Parathyroid adenoma (tissue), 2 donors: ENCODE measurements around the gene ANXA4.
A peak's percentile ranks its signal among the peaks of the same experiment; 100 is the strongest.
"Not testable (repeated sequence)": the region's sequence is repeated elsewhere in the genome, so short reads cannot be mapped to it uniquely, and the experiment has no call there.

ENCODE experiments used
- H2AFZ ChIP-seq: fragments of 300-600 bp; sonication (generic); one replicate; pipeline ENCODE4 v1.7.0; 2017; ENCODE audit warnings: antibody characterized with exemption, mild to moderate bottlenecking
- H3K27ac ChIP-seq: fragments of 300-600 bp; sonication (generic); one replicate; pipeline ENCODE4 v1.7.0; 2017
- H3K27me3 ChIP-seq: fragments of 300-600 bp; sonication (generic); one replicate; pipeline ENCODE4 v1.7.0; 2017; ENCODE audit warnings: low read length; ENCODE audit not compliant: control insufficient read depth, insufficient read depth
- H3K36me3 ChIP-seq: fragments of 300-600 bp; sonication (generic); one replicate; pipeline ENCODE4 v1.7.0; 2017; ENCODE audit warnings: low read length; ENCODE audit not compliant: control insufficient read depth, insufficient read depth
- H3K4me1 ChIP-seq: fragments of 300-600 bp; sonication (generic); one replicate; pipeline ENCODE4 v1.7.0; 2017; ENCODE audit warnings: control low read depth
- H3K4me2 ChIP-seq: fragments of 300-600 bp; sonication (generic); one replicate; pipeline ENCODE4 v1.7.0; 2017; ENCODE audit warnings: low read length
- H3K4me3 ChIP-seq: fragments of 300-600 bp; sonication (generic); one replicate; pipeline ENCODE4 v1.7.0; 2017; ENCODE audit warnings: low read depth, low read length
- H3K79me2 ChIP-seq: fragments of 300-600 bp; sonication (generic); one replicate; pipeline ENCODE4 v1.7.0; 2017; ENCODE audit warnings: control low read depth
- H3K9ac ChIP-seq: fragments of 300-600 bp; sonication (generic); one replicate; pipeline ENCODE4 v1.7.0; 2017; ENCODE audit warnings: mild to moderate bottlenecking
- H3K9me3 ChIP-seq: fragments of 300-600 bp; sonication (generic); one replicate; pipeline ENCODE4 v1.7.0; 2017; ENCODE audit warnings: low read length; ENCODE audit not compliant: control insufficient read depth
- CTCF ChIP-seq: fragments of 300-600 bp; sonication (generic); IDR thresholded peaks from one replicate; pipeline ENCODE4 v1.7.0; 2017; ENCODE audit warnings: antibody characterized with exemption, mild to moderate bottlenecking
- donor health status: primary hyperparathyroidism.

ANXA4 gene

GRCh38 chr2:69762025-69762424 lies 20.1 kb downstream of the ANXA4 start:
- Histone ChIP-seq H3K36me3 (no peaks in the 10 kb centered on the region), H3K4me1 (peaks cover 13% of the 10 kb centered on the region), H3K9me3 (no peaks in the 10 kb centered on the region), H2AFZ (no peak overlapping the region), H3K4me3 (no peak overlapping the region), H3K27me3 (no peaks in the 10 kb centered on the region), H3K79me2 (no peaks in the 10 kb centered on the region), H3K9ac (no peak overlapping the region), H3K4me2 (no peak overlapping the region), H3K27ac (no peak overlapping the region)
- no peak for TF ChIP-seq CTCF

- Histone ChIP-seq H3K79me2 (no peaks in the 10 kb centered on the region), H3K27me3 (no peaks in the 10 kb centered on the region), H3K9me3 (no peaks in the 10 kb centered on the region), H3K9ac (no peak overlapping the region), H3K27ac (no peak overlapping the region), H3K4me3 (no peak overlapping the region), H3K4me1 (peaks cover 18% of the 10 kb centered on the region), H3K36me3 (no peaks in the 10 kb centered on the region), H3K4me2 (peak overlapping the region; percentile 9), H2AFZ (no peak overlapping the region)
- TF ChIP-seq CTCF: no peak
Observed at GRCh38 chr2:69762513-69763494, 20.9 kb downstream of the ANXA4 start.

DNA sequence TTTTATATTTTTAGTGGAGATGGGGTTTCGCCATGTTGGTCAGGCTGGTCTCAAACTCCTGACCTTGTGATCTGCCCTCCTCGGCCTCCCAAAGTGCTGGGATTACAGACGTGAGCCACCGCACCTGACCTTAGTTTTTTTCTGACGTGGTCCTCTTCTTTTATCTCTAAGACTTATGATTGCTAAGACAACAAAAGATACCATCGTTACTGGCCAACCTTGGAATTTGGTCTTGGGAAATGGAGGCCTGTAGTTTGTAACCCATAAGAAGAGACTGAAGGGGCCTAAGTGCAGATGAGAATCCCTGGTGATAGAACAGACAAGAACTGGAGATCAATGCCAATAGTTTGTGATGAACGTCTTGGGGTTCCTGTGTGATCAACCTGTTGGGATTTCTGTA lies 21.9 kb downstream of the ANXA4 start:
- H3K4me1 ChIP-seq: peaks cover 18% of the 10 kb centered on the region
- H3K4me3 ChIP-seq, H2AFZ ChIP-seq, H3K9me3 ChIP-seq, H3K27me3 ChIP-seq, H3K27ac ChIP-seq, H3K79me2 ChIP-seq, H3K9ac ChIP-seq, H3K36me3 ChIP-seq: not testable (repeated sequence)
- peak overlapping the region; percentile 28 for H3K4me2 ChIP-seq

- H3K27me3 ChIP-seq: no peaks in the 10 kb centered on the region
- no peak overlapping the region for H3K27ac ChIP-seq
- H3K9me3 ChIP-seq: no peaks in the 10 kb centered on the region
- H3K36me3 ChIP-seq: no peaks in the 10 kb centered on the region
- H3K4me3 ChIP-seq: no peak overlapping the region
- no peak overlapping the region for H3K9ac ChIP-seq
- no peaks in the 10 kb centered on the region for H3K79me2 ChIP-seq
- no peak overlapping the region for H2AFZ ChIP-seq
- TF ChIP-seq CTCF: no peak
- peaks cover 18% of the 10 kb centered on the region for H3K4me1 ChIP-seq
- peak overlapping the region; percentile 28 for H3K4me2 ChIP-seq
Observed at GRCh38 chr2:69764286-69765095, 22.6 kb downstream of the ANXA4 start.

DNA sequence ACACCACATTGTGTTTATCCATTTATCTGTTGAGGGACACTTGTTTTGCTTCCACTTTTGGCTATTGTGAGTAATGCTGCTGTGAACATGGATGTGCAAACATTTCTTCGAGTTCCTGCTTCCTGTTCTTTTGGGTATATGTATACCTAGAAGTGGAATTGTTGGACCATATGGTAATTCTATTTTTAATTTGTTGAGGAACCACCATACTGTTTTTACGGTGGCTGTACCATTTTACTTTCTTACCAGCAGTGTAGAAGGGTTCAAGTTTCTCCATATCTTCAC lies 23.1 kb downstream of the ANXA4 start:
- no peak overlapping the region for H2AFZ ChIP-seq
- no peaks in the 10 kb centered on the region for H3K79me2 ChIP-seq
- no peak overlapping the region for H3K27ac ChIP-seq
- no peaks in the 10 kb centered on the region for H3K9me3 ChIP-seq
- H3K9ac ChIP-seq: no peak overlapping the region
- no peaks in the 10 kb centered on the region for H3K27me3 ChIP-seq
- no peak overlapping the region for H3K4me3 ChIP-seq
- H3K36me3 ChIP-seq: no peaks in the 10 kb centered on the region
- peaks cover 20% of the 10 kb centered on the region for H3K4me1 ChIP-seq
- no peak for TF ChIP-seq CTCF
- H3K4me2 ChIP-seq: no peak overlapping the region
